ENCODE results near the gene MAGI1.
A peak's percentile ranks its signal among the peaks of the same experiment; 100 is the strongest.
"Not testable (repeated sequence)": the region's sequence is repeated elsewhere in the genome, so short reads cannot be mapped to it uniquely, and the experiment has no call there.

MAGI1 gene

GRCh38 chr3:65614585-65614984, 424.1 kb downstream of the MAGI1 start:
- DNase-seq = no peak

DNA sequence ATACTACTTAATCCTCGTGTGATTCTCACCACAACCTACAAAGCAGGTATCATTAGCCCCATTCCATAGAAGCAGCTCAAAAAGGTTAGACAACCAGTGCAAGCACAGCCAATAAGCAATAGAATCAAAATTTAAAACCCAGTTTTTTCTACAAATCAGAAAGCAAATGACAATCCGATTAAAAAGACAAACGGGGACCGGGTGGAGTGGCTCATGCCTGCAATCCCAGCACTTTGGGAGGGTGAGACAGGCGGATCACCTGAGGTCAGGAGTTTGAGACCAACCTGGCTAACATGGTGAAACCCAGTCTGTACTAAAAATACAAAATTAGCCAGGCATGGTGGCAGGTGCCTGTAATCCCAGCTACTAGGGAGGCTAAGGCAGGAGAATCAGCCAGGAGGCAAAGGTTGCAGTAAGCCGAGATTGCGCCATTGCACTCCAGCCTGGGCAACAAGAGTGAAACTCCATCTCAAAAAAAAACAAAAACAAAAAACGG, 430.7 kb downstream of the MAGI1 start:
- not testable (repeated sequence) for DNase-seq

- DNase-seq = no peak
These were observed 431.6 kb downstream of the MAGI1 start for GRCh38 chr3:65607101-65607500.

DNA sequence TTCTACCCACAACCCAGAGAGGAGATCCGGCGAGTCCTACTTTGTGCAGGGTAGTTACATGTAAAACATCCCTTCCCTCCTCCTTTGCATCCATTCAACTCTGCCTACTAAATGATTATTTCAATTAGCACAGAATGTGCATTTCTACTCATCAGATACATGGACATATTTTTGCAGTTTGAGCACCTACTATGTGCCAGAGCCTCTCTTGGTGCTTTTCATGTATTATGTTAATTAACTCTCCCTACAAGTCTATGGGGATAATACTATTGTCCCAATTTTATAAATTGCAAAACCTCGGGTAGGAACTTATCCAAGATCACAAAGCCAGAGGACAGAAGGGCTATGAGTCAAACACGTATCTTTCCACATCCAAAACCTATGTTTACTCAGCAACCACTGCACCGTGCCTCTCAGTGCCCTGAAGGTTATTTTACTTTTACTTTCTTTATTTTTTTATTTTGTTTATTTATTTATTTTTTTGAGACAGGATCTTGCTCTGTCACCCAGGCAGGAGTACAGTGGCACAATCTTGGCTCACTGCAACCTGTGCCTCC, 432.8 kb downstream of the MAGI1 start:
- DNase-seq = no peak

- no peak for DNase-seq
These were observed 433.7 kb downstream of the MAGI1 start for GRCh38 chr3:65604863-65605526.

- DNase-seq = no peak
These were observed 435.1 kb downstream of the MAGI1 start for GRCh38 chr3:65603631-65604030.

DNA sequence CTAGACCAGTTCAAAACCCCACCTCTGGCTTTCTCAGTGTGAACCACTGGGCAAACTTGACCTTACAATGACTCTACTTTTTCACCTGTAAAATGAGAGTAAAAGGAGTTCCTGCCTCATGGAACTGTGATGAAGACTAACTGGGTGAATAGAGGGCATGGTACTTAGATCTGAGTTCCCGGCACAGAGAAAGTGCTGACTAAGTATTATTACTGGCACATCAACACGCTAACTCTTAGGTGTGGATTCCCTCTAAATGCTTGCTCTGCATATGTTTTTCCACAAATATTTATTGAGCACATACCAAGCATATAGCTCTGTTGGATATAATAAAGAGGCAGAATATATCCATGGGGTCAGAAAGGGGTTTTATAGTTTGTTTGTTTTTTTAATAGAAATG, 437.8 kb downstream of the MAGI1 start:
- no peak for DNase-seq

DNA sequence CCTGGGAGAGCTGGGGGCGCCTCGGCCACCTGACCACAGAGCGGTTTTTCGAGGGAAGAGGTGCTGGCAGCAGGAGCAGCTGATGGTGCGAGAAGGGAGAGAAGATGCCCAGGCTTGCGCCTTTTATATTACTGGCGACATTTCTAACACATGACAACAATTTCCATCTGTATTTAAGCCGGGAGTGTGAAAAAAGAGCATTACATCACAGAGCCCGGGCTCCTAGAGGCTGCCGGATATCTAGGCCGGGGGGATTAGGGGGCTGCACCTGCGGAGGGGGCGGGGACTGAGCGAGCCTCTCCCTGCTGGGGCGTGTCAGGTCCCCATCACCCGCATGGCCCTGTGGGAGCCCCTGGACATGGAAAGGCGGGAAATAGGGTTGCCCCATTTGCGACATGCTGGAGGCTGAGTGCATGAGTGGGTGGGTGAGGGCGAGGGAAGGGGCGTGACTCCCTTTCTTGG, 440.7 kb downstream of the MAGI1 start:
- no peak for DNase-seq

- peak; percentile 3 to 52 for DNase-seq
These were observed 441.3 kb downstream of the MAGI1 start for GRCh38 chr3:65597226-65597951.

DNA sequence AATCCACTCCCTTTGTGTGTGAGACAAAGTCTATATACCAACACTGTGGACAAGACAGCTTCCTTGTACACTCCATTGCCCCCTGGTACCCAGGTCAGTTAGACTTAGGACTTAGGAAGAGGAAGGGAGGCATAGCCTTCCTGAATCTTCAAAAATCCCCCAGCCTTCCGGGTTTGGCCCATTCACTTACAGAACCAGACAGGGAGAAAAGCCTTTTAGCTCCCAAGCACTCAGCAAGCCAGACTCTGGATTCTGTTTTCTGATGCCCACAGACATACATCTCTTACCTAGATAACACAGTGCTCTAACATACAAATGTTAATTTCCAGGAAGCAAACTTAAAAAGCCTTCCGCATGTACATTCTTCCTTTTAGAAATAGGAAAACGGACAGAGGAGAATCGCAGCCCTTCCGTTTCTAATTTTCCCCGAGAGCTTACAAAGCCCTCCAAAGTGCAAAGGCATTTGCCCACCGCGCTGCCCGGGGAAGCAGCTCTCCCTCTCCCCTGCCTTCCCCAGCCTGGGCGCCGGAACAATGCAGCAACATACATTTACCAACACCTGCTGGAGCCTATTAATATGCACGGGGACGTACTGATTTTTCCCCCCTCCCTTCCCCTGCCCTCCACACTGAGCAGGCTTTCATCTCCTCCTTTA, 442.0 kb downstream of the MAGI1 start:
- DNase-seq = no peak

GRCh38 chr3:65596029-65596300, 442.8 kb downstream of the MAGI1 start:
- DNase-seq = no peak

GRCh38 chr3:65595222-65596028, 443.3 kb downstream of the MAGI1 start:
- DNase-seq = no peak

DNA sequence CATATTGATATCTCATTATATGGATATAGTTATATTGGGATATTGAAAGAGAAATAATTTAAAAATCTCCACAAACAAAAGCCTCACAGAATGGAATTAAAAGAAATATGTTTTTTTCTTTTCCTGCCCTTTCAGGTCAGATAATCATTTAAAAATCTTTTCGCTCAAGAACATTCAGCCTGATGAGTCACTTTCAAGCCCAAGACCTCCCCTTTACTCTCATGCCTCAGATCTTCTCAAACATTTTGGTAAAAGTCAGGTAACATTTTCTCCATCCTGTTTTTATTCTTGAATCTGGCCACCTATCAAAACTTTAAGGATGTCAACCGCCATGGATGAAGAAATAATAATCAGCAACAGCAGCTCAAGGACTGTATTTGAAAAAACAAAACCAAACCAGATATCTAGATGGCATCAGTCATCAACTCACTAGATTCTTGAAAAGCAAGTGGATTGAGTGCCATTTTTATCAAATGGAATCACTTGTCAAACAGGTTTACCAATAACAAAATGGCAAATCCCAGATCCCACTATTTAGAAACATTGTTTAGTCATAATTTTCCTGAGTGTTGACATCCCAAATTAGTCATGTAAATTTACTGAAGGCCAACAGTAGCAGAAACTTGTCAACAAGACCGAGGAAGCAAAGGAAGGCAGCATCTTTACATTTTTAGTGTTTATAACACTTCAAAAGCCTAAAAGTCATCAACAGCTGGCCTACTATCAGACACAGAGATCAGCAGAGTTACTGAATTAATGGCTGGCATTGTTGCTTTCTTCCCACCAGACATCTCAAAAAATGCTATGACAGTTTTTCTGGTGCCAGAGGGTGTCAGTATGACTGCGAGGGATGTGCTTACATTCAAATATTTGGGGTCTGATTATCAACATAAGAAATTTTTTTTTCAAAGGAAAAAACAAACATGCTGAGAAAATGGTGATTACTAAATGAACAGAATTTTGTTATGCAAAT, 444.7 kb downstream of the MAGI1 start:
- no peak for DNase-seq

GRCh38 chr3:65591313-65591712, 447.4 kb downstream of the MAGI1 start:
- DNase-seq = no peak

DNA sequence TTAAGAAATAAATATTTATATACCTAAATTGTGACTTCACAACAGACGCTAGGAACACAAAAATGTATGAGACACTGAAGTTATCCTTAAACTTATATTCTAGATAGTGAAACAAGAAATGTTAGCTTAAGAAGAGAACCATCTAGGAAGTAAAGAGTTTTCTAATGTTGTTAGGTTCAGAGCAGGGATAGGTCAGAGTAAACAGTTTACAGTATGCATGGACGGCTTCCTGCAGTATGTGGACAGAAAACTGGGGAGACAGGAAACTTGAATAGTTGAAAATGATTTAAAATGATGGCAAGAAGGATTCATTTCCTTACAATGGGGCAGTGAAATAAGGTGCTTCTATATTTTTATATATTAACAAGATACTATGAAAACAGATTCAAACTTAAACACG, 449.8 kb downstream of the MAGI1 start:
- DNase-seq = no peak

DNA sequence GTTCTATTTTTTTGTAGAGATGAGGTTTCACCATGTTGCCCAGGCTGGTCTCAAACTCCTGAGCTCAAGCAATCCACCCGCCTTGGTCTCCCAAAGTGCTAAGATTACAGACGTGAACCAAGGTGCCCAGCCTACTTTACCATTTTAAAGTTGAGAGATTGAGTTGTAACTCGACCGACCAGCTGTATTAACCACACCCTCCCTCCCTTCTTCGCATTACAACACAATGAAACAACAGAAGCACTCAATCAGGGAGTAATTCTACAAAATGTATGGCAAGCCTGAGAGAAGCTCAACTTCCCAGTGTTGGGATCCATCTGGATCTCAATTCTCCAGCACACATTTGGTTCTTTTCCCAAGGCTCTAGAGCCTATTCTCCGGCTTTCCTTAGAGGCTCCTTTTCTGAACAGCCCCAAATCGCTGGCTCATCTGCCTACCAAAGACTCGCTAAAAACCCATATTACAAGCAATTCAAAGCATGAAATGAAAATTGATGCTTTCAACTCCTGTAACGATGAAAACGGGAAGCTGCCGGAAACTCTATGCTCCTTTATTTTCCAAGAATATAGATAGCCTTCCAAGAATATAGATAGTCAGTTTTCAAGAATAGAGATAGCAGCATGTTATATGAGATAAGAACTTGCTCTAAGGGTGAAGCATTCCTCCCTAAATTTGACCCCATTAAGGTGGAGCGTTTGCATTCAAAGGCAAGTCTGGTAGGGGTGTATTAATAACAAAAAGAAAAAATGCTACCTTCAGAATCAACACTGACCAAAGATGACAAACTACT, 450.9 kb downstream of the MAGI1 start:
- DNase-seq = no peak

- no peak for DNase-seq
These were observed 453.8 kb downstream of the MAGI1 start for GRCh38 chr3:65584913-65585312.

- no peak for DNase-seq
These were observed 454.7 kb downstream of the MAGI1 start for GRCh38 chr3:65584002-65584401.

DNA sequence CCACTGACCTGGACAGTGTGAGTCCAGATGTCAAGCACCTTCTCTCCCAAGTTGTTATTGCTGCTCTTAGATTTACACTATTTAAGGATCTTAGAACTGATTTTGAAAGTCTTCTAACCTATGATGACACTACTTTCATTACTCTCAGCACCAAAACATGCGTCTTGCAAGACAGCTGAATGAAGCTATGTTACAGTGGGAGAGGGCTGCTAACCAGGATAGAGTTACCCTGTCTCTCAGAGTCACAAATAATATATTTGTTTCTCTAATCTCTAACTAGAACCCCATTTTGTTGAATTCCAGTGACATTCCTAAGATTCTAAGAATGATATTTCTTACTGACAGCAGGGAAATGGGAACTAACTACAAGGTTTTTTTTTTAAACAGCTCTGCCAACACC, 455.5 kb downstream of the MAGI1 start:
- DNase-seq = no peak

GRCh38 chr3:65582012-65582717, 456.6 kb downstream of the MAGI1 start:
- DNase-seq = no peak
